ENCODE measurements around the gene FAHD2B. TPM values are rescaled to one million over a fixed set of nuclear protein-coding genes. Genes with fewer than 3 reads are reported as not detected.
"Not testable (repeated sequence)": the region's sequence is repeated elsewhere in the genome, so short reads cannot be mapped to it uniquely, and the experiment has no call there.

The FAHD2B gene
- total RNA-seq, 1 donor from 2014 or later: 34.2 TPM

DNA sequence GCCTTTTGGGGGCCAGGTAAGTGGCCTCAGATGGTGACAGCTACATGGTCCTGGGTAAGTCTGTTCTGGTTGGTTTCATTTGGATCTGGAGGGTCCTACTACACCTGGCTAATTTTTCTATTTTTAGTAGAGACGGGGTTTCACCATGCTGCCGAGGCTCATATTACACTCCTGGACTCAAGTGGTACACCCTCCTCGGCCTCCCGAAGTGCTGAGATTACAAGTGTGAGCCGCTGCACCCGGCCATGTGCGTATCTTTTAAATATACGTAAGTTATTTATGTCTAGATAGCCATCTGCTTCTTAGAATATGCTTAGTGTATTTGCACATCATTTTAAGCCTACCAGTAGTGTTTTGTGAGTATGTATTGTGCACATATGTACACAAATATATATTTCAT lies 17.5 kb downstream of the FAHD2B start:
- intact Hi-C loops (cut with DNase I); ATAC-seq; DNase-seq (ENCODE audit: missing footprints): not testable (repeated sequence)

DNA sequence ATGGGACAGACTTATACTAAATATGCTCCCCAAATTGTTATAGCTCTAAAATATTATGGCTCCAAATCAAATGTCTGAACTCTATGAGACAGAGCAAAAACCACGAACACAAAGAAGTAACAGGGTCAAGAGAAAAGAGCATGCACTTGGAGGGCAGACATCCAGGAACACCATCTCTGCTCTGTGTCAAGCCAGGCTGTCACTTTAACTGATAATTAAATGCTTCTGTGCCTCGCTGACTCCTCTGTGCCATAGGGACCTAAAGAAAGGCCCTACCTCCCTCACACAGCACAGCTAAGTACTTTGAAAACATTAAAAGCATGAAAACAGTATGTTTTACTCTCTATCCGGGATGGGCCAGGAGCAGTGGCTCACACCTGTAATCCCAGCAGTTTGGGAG lies 23.8 kb downstream of the FAHD2B start:
- peak; percentile 42 for ATAC-seq
- DNase-seq (ENCODE audit: missing footprints); intact Hi-C loops (cut with DNase I): not testable (repeated sequence)

DNA sequence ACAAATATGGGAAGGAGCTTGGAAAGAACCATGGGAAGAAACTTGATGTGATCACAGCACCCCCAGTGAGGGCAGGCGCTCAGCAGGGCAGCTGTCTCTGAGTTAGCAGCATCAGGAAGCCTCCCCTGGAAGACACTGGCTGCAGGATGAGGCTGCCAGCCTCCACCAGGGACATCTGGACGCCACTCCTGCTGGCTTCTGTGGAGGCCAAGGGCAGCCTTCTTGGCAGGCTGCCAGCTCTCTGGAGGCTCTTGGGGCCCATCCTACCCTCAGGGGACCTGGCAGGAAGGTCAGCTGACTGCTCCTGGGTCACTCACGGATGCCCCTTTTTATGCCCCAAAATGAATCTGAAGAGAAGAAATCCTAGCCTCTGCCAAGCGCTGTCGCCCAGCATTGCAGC lies 26.0 kb downstream of the FAHD2B start:
- ATAC-seq; intact Hi-C loops (cut with DNase I); DNase-seq (ENCODE audit: missing footprints): not testable (repeated sequence)

DNA sequence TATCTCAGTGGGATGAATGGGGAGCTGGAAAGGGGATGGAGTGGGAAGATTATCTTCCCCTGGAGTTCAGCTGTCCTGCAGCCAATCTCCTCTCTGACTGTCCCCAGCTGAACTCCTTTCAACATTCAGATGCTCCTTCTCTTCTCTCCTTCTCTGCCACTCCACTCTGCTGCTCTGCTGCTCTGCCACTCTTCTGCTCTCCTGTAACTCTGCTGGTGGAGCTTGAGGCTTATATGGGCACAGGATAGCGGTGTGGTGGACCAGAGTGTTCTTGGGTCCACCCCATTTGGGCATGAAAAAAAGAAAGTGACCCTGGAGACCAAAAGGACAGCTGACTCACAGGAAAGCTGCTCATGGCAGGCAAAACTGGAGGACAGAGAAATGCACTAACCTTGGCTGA lies 26.6 kb downstream of the FAHD2B start:
- intact Hi-C loops (cut with DNase I): no loop called here
- ATAC-seq: peak; percentile 28
- no peak for DNase-seq (ENCODE audit: missing footprints)

DNA sequence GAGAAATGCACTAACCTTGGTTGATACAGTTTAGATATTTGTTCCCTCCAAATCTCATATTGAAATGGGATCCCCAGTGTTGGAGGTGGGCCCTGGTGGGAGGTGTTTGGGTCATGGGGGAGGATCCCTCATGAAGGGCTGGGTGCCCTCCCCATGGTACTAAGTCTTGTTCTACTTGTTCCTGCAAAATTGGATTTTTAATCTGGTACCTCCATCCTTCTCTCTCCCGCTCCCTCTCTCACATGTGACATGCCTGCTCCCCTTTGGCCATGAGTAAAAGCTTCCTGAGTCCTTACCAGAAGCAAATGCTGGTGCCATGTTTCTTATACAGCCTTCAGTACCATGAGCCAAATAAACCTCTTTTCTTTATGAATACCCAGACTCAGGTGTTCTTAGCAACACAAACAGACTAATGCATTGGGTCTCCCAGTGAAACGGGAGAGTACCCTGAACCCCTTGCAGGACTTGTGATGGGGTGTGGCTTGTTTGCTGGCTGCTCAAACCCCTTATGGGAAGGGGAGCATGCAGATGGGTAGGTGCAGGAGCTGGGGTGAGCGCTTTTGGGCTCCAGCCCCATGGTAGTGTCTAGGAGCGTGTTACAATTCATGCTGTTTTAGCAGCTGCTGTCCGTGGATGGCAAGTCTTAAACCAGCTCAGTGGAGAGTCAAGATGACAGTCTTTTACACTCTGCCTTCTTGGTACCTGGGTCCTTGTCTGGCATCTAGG lies 27.2 kb downstream of the FAHD2B start:
- ATAC-seq: peak; percentile 37

DNA sequence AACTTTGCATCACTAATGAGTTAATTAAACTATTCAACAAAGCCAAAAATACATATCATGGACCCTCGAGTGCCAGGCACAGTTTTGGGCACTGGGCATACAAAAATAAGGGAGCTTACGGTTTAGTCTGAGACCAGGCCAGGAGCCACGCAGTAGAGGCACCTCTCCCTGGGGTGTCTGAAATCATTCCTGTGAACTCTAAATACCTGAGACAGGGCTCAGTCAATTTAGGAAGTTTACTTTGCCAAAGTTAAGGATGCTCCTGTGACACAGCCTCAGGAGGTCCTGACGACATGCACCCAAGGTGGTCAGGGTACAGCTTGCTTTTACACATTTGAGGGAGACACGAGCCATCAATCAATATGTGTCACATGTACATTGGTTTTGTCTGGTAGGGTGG lies 28.7 kb downstream of the FAHD2B start:
- ATAC-seq; intact Hi-C loops (cut with DNase I): not testable (repeated sequence)

More for the DNA sequence above, 27.2 kb downstream of the FAHD2B start:
- intact Hi-C loops (cut with DNase I): no loop called here
- DNase-seq (ENCODE audit: missing footprints): no peak

DNA sequence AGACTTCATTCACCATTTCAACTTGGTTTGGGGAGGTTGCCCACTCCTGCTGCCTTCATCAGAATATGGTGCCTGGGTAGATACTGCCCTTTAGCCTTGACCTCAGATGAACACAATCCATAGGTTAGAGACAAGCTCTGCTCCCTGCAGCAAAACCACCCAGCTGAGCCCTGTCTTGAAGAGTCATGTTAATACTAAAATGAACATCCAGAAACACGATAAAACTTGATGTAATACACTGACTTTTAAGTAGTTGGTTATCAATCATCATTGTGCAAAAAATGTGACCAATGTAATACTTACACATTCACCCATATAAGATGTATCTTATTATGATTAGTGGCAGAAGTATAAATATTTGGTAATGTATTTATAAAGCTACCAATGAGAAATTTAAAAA lies 32.7 kb downstream of the FAHD2B start:
- DNase-seq (ENCODE audit: missing footprints); ATAC-seq; intact Hi-C loops (cut with DNase I): not testable (repeated sequence)

More for the DNA sequence above, 28.7 kb downstream of the FAHD2B start:
- DNase-seq (ENCODE audit: missing footprints): not testable (repeated sequence)

DNA sequence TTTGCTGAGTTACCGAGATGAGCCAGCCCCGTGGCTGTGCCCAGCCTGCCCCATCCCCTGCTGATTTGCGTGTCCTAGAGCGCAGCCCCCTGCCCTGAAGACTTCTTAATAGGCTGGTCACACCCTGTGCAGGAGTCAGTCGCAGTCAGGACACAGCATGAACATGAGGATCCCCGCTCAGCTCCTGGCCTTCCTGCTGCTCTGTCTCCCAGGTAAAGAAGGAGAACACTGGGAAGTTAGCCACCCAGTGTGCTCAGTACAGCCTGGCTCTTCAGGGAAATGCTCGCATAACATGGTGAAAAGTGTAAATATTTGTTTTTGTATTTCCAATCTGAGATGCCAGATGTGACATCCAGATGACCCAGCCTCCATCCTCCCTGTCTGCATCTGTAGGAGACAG lies 34.9 kb downstream of the FAHD2B start:
- intact Hi-C loops (cut with DNase I); DNase-seq (ENCODE audit: missing footprints); ATAC-seq: not testable (repeated sequence)

DNA sequence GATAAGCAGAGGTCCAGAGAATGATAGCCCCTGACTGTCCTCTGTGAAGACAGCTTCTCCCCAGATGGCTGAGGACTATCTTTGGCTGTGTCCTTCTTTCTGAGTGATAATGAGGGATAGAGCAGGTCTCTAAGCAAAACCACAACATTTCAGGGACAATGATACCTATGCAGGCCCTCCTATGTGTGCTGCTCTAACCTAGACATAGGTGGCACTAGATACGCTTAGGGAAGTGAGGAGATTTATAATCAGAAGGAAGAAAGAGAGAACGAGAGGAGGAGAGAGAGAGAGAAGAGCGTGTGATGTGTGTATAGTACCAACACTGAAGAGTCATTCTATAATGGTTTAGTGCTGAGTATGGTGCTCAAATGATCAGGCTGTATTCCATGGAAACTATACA lies 38.5 kb downstream of the FAHD2B start:
- intact Hi-C loops (cut with DNase I); DNase-seq (ENCODE audit: missing footprints); ATAC-seq: not testable (repeated sequence)

DNA sequence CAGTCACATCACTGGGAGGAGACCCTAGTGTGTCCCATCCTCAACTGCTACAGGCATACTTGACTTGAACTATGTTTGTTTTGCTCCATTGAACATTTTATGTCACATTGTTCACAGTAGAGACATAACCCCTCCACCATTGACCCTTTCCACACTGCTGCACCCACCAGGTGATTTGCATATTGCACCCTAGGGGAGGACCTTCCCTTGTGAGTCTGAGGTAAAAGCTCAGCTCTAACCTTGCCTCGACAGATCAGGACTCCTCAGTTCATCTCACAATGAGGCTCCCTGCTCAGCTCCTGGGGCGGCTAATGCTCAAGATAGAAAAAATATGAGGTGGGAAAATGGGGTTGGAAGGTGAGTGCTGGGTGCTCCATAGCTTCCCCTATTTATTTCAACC lies 44.6 kb downstream of the FAHD2B start:
- intact Hi-C loops (cut with DNase I); DNase-seq (ENCODE audit: missing footprints); ATAC-seq: not testable (repeated sequence)

DNA sequence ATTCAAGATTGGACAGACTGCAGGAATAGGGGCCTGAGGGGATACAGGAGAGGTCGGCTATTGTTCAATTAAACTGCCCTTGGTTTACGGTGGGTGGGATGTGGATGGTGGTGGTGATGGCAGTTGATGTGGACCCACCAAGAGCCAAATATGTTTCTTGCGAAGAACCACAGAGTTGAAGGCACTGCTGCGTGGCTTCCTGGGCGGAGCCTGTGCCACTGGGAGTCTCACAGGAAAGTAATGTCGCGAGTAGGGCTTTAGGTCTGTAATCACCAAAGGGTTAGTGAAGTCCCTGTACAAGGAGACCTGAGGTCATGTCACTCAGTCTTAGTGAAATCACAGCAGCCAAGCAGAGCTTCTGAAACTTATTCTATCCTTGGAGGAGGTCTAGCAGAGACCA lies 46.2 kb downstream of the FAHD2B start:
- ATAC-seq; DNase-seq (ENCODE audit: missing footprints): not testable (repeated sequence)

DNA sequence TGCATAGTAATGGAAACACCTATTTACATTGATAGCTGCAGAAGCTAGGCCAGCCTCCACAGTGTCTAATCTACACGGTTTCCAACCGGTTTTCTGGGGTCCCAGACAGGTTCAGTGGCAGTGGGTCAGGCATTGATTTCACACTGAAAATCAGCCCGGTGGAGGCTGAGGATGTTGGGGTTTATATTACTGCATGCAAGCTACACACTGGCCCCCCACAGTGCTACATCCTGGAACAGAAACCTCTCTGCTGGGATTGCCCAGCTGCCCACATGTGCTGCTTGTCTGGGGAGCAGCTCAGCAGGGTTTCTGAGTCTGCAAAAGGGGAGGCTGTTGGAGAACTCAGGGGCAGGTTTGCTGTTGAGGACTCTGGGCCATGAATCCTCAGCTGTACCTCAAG lies 48.0 kb downstream of the FAHD2B start:
- DNase-seq (ENCODE audit: missing footprints); ATAC-seq; intact Hi-C loops (cut with DNase I): not testable (repeated sequence)

More for the DNA sequence above, 46.2 kb downstream of the FAHD2B start:
- intact Hi-C loops (cut with DNase I): not testable (repeated sequence)

DNA sequence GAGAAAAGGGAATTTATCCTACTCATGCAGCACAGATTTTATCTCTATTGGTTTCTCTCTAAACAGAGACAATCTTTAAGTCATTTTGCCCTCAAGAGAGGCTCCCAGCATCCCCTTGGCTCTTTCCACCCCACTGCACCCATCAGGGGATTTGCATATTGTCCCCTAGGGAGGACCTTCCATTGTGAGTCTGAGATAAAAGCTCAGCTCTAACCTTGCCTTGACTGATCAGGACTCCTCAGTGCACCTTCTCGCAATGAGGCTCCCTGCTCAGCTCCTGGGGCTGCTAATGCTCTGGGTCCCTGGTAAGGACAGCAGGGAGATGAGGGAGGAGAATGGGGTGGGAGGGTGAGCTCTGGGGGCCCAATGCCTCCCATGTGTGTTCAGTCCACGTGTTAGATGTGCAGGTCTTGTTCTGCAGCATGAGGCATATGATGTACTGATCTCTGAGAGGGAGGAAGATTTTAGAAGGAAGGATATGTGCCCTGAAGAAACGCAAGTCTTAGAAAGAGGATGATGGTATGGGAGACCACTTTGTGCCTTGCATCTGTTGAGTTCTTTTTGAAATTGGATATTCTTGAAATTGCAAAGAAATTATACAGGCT lies 48.7 kb downstream of the FAHD2B start:
- DNase-seq (ENCODE audit: missing footprints); ATAC-seq; intact Hi-C loops (cut with DNase I): not testable (repeated sequence)

Other genes with a start within 250 kb of the FAHD2B start
- gene ANKRD39, start 236.9 kb downstream of the FAHD2B start, total RNA-seq: 17.4 TPM
- 22.7 TPM for gene SEMA4C, start 224.8 kb downstream of the FAHD2B start, total RNA-seq
- gene FAM178B, start 108.3 kb downstream of the FAHD2B start, total RNA-seq: not detected
- 5.6 TPM for gene ANKRD36, start 18.3 kb upstream of the FAHD2B start, total RNA-seq